GM23338 (cell line): ENCODE results near the gene NME5. TPM values are rescaled to one million over a fixed set of nuclear protein-coding genes. Genes with fewer than 3 reads are reported as not detected.

Source experiments
- polyA plus RNA-seq: library from polyadenylated mRNA; unstranded; fragments of >200 nt; fragmentation: Nextera tagmentation; extraction: Ambion mirVana; gene quantifications from 2 replicates; pipeline ENCODE4 v1.2.1, GENCODE V29; 2016
- small RNA-seq: library from RNA; depleted of rRNA; stranded (forward); fragments of <200 nt; gene quantifications from one replicate; pipeline ENCODE3, GENCODE V24; 2014; ENCODE audit warnings: low replicate concordance
- total RNA-seq: library from RNA; depleted of rRNA; stranded (reverse); fragments of >200 nt; shearing (Covaris generic); gene quantifications from 2 replicates; pipeline ENCODE4 v1.2.3, GENCODE V29; 2014; rRNA removed

Gene NME5
- total and polyA plus RNA-seq, 2 experiments from 2014 or later, result 0.45 TPM; not detected in 1

Small RNAs within 50 kb of the gene (small RNA-seq; reads per million reads assigned to genes)
- not detected for gene RNU6-1148P
- 0.07 reads per million for gene RNU6-460P
- 0.32 reads per million, percentile 16 among the genes with 10 or more reads in this experiment for gene RNU6-888P

Other genes with a start within 250 kb of the NME5 start
- not detected in 2 replicates for gene PKD2L2, start 250.0 kb downstream of the NME5 start, total RNA-seq
- 0.16 TPM in 1 of 2 replicates, not detected in the other for gene PKD2L2, start 250.0 kb downstream of the NME5 start, polyA plus RNA-seq
- gene FAM13B, start 106.3 kb downstream of the NME5 start, total RNA-seq, result 24.6 and 30.2 TPM in 2 replicates
- gene FAM13B, start 106.3 kb downstream of the NME5 start, polyA plus RNA-seq, result 9.6 and 12.9 TPM in 2 replicates
- gene WNT8A, start 55.4 kb downstream of the NME5 start, total RNA-seq, result not detected in 2 replicates
- not detected in 2 replicates for gene WNT8A, start 55.4 kb downstream of the NME5 start, polyA plus RNA-seq
- gene BRD8, start 39.2 kb upstream of the NME5 start, total RNA-seq, result 39.1 and 45.8 TPM in 2 replicates
- gene BRD8, start 39.2 kb upstream of the NME5 start, polyA plus RNA-seq, result 109 and 117 TPM in 2 replicates
- 60.4 and 64.9 TPM in 2 replicates for gene KIF20A, start 39.7 kb upstream of the NME5 start, total RNA-seq
- gene KIF20A, start 39.7 kb upstream of the NME5 start, polyA plus RNA-seq, result 35.8 and 41.0 TPM in 2 replicates
- gene CDC23, start 73.9 kb upstream of the NME5 start, total RNA-seq, result 43.3 and 45.9 TPM in 2 replicates
- 20.2 and 28.0 TPM in 2 replicates for gene CDC23, start 73.9 kb upstream of the NME5 start, polyA plus RNA-seq
- 0.39 and 1.1 TPM in 2 replicates for gene GFRA3, start 135.2 kb upstream of the NME5 start, total RNA-seq
- gene GFRA3, start 135.2 kb upstream of the NME5 start, polyA plus RNA-seq, result 1.1 and 1.2 TPM in 2 replicates
- 25.6 and 29.9 TPM in 2 replicates for gene CDC25C, start 192.4 kb upstream of the NME5 start, total RNA-seq
- gene CDC25C, start 192.4 kb upstream of the NME5 start, polyA plus RNA-seq, result 20.0 and 20.9 TPM in 2 replicates
- 45.0 and 49.9 TPM in 2 replicates for gene FAM53C, start 198.8 kb upstream of the NME5 start, total RNA-seq
- gene FAM53C, start 198.8 kb upstream of the NME5 start, polyA plus RNA-seq, result 20.4 and 21.0 TPM in 2 replicates
- gene KDM3B, start 213.3 kb upstream of the NME5 start, total RNA-seq, result 86.6 and 90.3 TPM in 2 replicates
- gene KDM3B, start 213.3 kb upstream of the NME5 start, polyA plus RNA-seq, result 25.8 TPM in 2 replicates